ENCODE data around the gene CUEDC2. TPM values are rescaled to one million over a fixed set of nuclear protein-coding genes. Genes with fewer than 3 reads are reported as not detected.

Gene CUEDC2
- total RNA-seq, 5 donors from 2014 or later (not counting 1 experiment from before 2014, with no cell fraction given), result 32.2 to 41.4 (median 37.8) TPM

DNA sequence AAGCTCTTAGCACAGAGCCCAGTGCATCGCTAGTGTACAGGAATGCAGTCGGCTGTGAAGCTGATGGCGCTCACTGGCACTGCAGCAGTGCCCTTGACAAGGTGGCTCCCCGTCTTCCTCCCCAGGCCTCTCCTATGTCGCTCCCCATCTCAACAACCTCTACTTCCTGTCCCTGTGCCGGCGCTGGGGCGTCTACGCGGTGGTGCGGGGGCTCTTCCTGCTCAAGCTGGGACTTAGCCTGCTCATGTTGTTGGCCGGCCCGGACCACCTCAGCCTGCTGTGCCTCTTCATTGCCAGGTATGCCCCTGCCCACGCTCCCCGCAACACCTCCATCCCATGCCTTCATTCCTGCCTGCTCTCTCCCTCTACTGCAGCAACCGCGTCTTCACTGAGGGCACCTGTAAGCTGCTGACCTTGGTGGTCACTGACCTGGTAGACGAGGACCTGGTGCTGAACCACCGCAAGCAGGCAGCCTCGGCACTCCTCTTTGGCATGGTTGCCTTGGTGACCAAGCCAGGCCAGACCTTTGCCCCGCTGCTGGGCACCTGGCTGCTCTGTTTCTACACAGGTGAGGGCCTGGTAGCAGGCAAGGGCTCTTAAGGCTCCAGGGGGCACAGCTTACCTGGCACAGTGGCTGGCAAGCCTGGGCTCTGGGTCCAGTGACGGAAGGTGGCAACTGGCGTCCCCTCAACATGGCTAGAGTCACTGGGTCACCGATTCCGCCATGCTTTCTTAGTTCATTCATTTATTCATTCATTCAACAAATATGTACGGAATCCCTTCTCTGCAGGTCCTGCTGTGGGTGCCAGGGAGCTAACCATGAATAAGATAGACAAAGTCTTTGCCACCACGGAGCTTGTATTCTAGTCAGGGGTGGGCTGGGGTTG is 41.3 kb upstream of the CUEDC2 start:
- POLR2A ChIA-PET, result no interaction called here
- DNase-seq (peak in 19 of 35 experiments; percentile 8 to 55 (median 22)), ATAC-seq (replicated peaks in 1 of 4) (peak; percentile 79 to 92 (median 86))
- Mint-ChIP-seq H3K27me3 (no peaks in the 10 kb centered on the region), H3K4me3 (peak overlapping the region; percentile 14 to 67 (median 24)), H3K36me3 (peaks cover 4% of the 10 kb centered on the region), H3K9me3 (no peaks in the 10 kb centered on the region), H3K27ac (peak overlapping the region; percentile 88 to 89), H3K4me1 (peaks cover 21 to 29% (median 27%) of the 10 kb centered on the region in 3 donors)
- 54% methylated on average over 23 of the region's 27 CpGs for WGBS (ENCODE audit: insufficient coverage)
- Histone ChIP-seq H3K36me3 (ENCODE audit: control insufficient read depth in 2 of 2, extremely low read depth in 1 of 2, insufficient read depth in 1 of 2, low read length in 1 of 2) (peaks cover 0 to 5% of the 10 kb centered on the region in 2 donors), H3K27ac (ENCODE audit: low read length) (peak overlapping the region; percentile 36), H3K9me3 (no peaks in the 10 kb centered on the region), H3K4me1 (ENCODE audit: control insufficient read depth in 1 of 2, extremely low read depth in 1 of 2, insufficient read depth in 2 of 2, low read length in 2 of 2) (peaks cover 22 to 43% of the 10 kb centered on the region in 2 experiments), H3K27me3 (replicated peaks in 1 of 2; ENCODE audit: control insufficient read depth in 2 of 2, extremely low read depth in 1 of 2, insufficient read depth in 2 of 2, low read length in 1 of 2) (no peaks in the 10 kb centered on the region), H3K4me3 (ENCODE audit: control insufficient read depth in 1 of 2, extremely low read depth in 1 of 2, low read length in 1 of 2) (peak overlapping the region in 1 of 2 donors; percentile 19)
- CTCF ChIA-PET, result interaction anchor here in 1 of 2 donors (0.6 to 0.9 kb wide), 2 partner anchors 80 to 119 kb away, joined by 3 to 8 read pairs; no protein-coding TSS in a partner anchor

- H3K36me3 Mint-ChIP-seq, result peaks cover 4% of the 10 kb centered on the region
- H3K9me3 Mint-ChIP-seq, result no peaks in the 10 kb centered on the region
- ATAC-seq (replicated peaks in 1 of 4) (no peak), DNase-seq (no peak)
- no peaks in the 10 kb centered on the region for H3K9me3 ChIP-seq
- peaks cover 3% of the 10 kb centered on the region in 2 donors for H3K36me3 ChIP-seq (ENCODE audit: control insufficient read depth in 2 of 2, extremely low read depth in 1 of 2, insufficient read depth in 1 of 2, low read length in 1 of 2)
- peaks cover 16 to 29% of the 10 kb centered on the region in 2 experiments for H3K4me1 ChIP-seq (ENCODE audit: control insufficient read depth in 1 of 2, extremely low read depth in 1 of 2, insufficient read depth in 2 of 2, low read length in 2 of 2)
- peaks cover 20 to 21% (median 20%) of the 10 kb centered on the region in 3 donors for H3K4me1 Mint-ChIP-seq
- H3K27me3 Mint-ChIP-seq, result no peaks in the 10 kb centered on the region
- ChIA-PET POLR2A (interaction anchor here in 1 of 2 donors (0.6 kb wide), 1 partner anchor 253 kb away, joined by 4 read pairs; no protein-coding TSS in a partner anchor), CTCF (interaction anchor here in 1 of 2 donors (0.5 kb wide), 1 partner anchor 1412 kb away, joined by 3 read pairs; no protein-coding TSS in a partner anchor)
- no peak overlapping the region for H3K27ac ChIP-seq (ENCODE audit: low read length)
- no peaks in the 10 kb centered on the region for H3K27me3 ChIP-seq (replicated peaks in 1 of 2; ENCODE audit: control insufficient read depth in 2 of 2, extremely low read depth in 1 of 2, insufficient read depth in 2 of 2, low read length in 1 of 2)
- 96% methylated on average over 19 of the region's 36 CpGs for WGBS (ENCODE audit: insufficient coverage)
- no peak overlapping the region for H3K4me3 Mint-ChIP-seq
- H3K4me3 ChIP-seq (ENCODE audit: control insufficient read depth in 1 of 2, extremely low read depth in 1 of 2, low read length in 1 of 2), result no peak overlapping the region
- H3K27ac Mint-ChIP-seq, result no peak overlapping the region
These were observed 38.5 kb upstream of the CUEDC2 start for GRCh38 chr10:102470579-102471546.

DNA sequence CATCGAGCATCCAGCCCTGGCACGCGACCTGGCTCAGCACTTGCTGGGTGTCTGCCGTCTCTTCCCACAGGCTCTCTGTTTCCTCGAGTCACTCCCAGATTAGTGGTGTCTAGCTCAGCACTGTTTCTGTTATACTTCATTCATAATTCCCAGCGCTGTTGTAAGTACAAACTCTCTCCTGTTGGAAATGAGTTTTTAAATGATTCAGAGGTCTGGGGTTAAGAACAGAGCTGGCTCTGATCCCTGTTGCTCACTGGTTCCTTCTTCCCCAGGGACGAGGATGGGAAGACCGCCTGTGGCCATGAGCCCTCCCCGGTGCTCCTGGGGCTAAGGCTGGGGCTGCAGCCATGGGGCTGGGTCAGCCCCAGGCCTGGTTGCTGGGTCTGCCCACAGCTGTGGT is 36.3 kb upstream of the CUEDC2 start:
- Mint-ChIP-seq H3K9me3 (no peaks in the 10 kb centered on the region), H3K36me3 (peaks cover 4% of the 10 kb centered on the region), H3K27me3 (no peaks in the 10 kb centered on the region), H3K4me3 (no peak overlapping the region), H3K4me1 (peaks cover 12 to 13% (median 12%) of the 10 kb centered on the region in 3 donors), H3K27ac (no peak overlapping the region)
- Histone ChIP-seq H3K36me3 (ENCODE audit: control insufficient read depth in 2 of 2, extremely low read depth in 1 of 2, insufficient read depth in 1 of 2, low read length in 1 of 2) (peaks cover 3% of the 10 kb centered on the region in 2 donors), H3K4me3 (ENCODE audit: control insufficient read depth in 1 of 2, extremely low read depth in 1 of 2, low read length in 1 of 2) (no peak overlapping the region), H3K4me1 (ENCODE audit: control insufficient read depth in 1 of 2, extremely low read depth in 1 of 2, insufficient read depth in 2 of 2, low read length in 2 of 2) (peaks cover 10 to 12% of the 10 kb centered on the region in 2 experiments), H3K27me3 (replicated peaks in 1 of 2; ENCODE audit: control insufficient read depth in 2 of 2, extremely low read depth in 1 of 2, insufficient read depth in 2 of 2, low read length in 1 of 2) (no peaks in the 10 kb centered on the region), H3K27ac (ENCODE audit: low read length) (no peak overlapping the region), H3K9me3 (no peaks in the 10 kb centered on the region)
- ATAC-seq (replicated peaks in 1 of 4) (no peak), DNase-seq (no peak)
- ChIA-PET POLR2A (interaction anchor here (0.6 to 0.7 kb wide), 3 partner anchors 166 to 1070 kb away, joined by 4 read pairs; no protein-coding TSS in a partner anchor), CTCF (no interaction called here)
- 94% methylated on average over 3 of the region's 9 CpGs for WGBS (ENCODE audit: insufficient coverage)

GRCh38 chr10:102467971-102468438 is 35.6 kb upstream of the CUEDC2 start:
- Histone ChIP-seq H3K4me3 (ENCODE audit: control insufficient read depth in 1 of 2, extremely low read depth in 1 of 2, low read length in 1 of 2) (no peak overlapping the region), H3K9me3 (no peaks in the 10 kb centered on the region), H3K36me3 (ENCODE audit: control insufficient read depth in 2 of 2, extremely low read depth in 1 of 2, insufficient read depth in 1 of 2, low read length in 1 of 2) (peaks cover 3% of the 10 kb centered on the region in 2 donors), H3K27ac (ENCODE audit: low read length) (no peak overlapping the region), H3K27me3 (replicated peaks in 1 of 2; ENCODE audit: control insufficient read depth in 2 of 2, extremely low read depth in 1 of 2, insufficient read depth in 2 of 2, low read length in 1 of 2) (no peaks in the 10 kb centered on the region), H3K4me1 (ENCODE audit: control insufficient read depth in 1 of 2, extremely low read depth in 1 of 2, insufficient read depth in 2 of 2, low read length in 2 of 2) (peaks cover 5 to 9% of the 10 kb centered on the region in 2 experiments)
- ATAC-seq (replicated peaks in 1 of 4) (no peak), DNase-seq (no peak)
- CTCF ChIA-PET, result no interaction called here
- Mint-ChIP-seq H3K4me1 (peaks cover 5 to 6% (median 6%) of the 10 kb centered on the region in 3 donors), H3K9me3 (no peaks in the 10 kb centered on the region), H3K36me3 (peaks cover 4% of the 10 kb centered on the region), H3K27ac (no peak overlapping the region), H3K4me3 (no peak overlapping the region), H3K27me3 (no peaks in the 10 kb centered on the region)
- POLR2A ChIA-PET, result interaction anchor here (0.6 to 0.7 kb wide), 3 partner anchors 165 to 1069 kb away, joined by 4 read pairs; no protein-coding TSS in a partner anchor
- WGBS (ENCODE audit: insufficient coverage), result 76% methylated on average over 2 of the region's 6 CpGs

DNA sequence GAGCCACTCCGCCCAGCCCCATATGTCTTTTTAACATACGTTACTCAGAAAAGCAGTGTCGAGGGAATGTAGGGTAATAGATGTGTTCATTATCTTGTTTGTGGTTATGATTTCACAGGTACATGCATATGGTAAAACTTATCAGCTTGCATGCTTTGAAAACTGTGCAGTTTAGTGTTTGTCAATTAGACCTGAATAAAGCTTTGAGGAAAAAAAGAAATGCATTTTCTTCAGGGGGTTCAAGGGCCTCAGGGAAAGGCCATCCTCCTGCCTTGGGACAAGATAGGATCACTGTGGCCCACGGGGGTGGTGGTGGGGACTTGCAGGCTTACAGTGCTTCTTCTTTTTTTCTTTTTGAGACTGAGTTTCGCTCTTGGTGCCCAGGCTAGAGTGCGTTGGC is 34.9 kb upstream of the CUEDC2 start:
- no peak for DNase-seq
- peaks cover 3% of the 10 kb centered on the region in 2 donors for H3K36me3 ChIP-seq (ENCODE audit: control insufficient read depth in 2 of 2, extremely low read depth in 1 of 2, insufficient read depth in 1 of 2, low read length in 1 of 2)
- no peak overlapping the region for H3K4me3 Mint-ChIP-seq
- CTCF ChIA-PET, result no interaction called here
- no peak overlapping the region for H3K27ac ChIP-seq (ENCODE audit: low read length)
- no peak overlapping the region for H3K4me3 ChIP-seq (ENCODE audit: control insufficient read depth in 1 of 2, extremely low read depth in 1 of 2, low read length in 1 of 2)
- POLR2A ChIA-PET, result no interaction called here
- H3K27ac Mint-ChIP-seq, result no peak overlapping the region
- H3K4me1 Mint-ChIP-seq, result peaks cover 6 to 8% (median 8%) of the 10 kb centered on the region in 3 donors
- 100% methylated on average over 3 of the region's 6 CpGs for WGBS (ENCODE audit: insufficient coverage)
- H3K4me1 ChIP-seq (ENCODE audit: control insufficient read depth in 1 of 2, extremely low read depth in 1 of 2, insufficient read depth in 2 of 2, low read length in 2 of 2), result peaks cover 0 to 7% of the 10 kb centered on the region in 2 experiments
- ATAC-seq (replicated peaks in 1 of 4), result no peak
- peaks cover 4% of the 10 kb centered on the region for H3K36me3 Mint-ChIP-seq
- H3K27me3 ChIP-seq (replicated peaks in 1 of 2; ENCODE audit: control insufficient read depth in 2 of 2, extremely low read depth in 1 of 2, insufficient read depth in 2 of 2, low read length in 1 of 2), result no peaks in the 10 kb centered on the region
- no peaks in the 10 kb centered on the region for H3K9me3 ChIP-seq
- H3K9me3 Mint-ChIP-seq, result no peaks in the 10 kb centered on the region
- no peaks in the 10 kb centered on the region for H3K27me3 Mint-ChIP-seq

DNA sequence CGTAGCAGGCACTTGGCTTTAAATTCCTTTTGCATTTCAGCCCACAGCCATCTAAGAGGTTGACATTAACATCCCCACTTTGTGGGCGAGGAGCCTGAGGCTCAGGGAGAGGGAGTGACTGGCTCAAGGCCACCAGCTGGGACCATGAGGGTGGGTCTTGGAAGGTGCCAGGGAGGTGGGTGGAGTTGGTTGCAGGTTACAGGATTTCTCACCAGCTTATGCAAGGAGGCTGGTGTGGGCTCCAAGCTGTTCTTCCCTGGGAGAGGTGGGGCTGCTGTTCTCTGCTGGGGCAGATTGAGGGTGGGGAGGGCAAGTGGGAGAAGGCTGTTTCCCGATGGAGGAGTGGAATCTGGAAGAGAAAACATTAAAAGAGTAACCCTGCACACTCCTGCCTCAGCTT is 33.1 kb upstream of the CUEDC2 start:
- no peak overlapping the region for H3K27ac Mint-ChIP-seq
- ChIA-PET CTCF (no interaction called here), POLR2A (no interaction called here)
- H3K9me3 Mint-ChIP-seq, result no peaks in the 10 kb centered on the region
- Histone ChIP-seq H3K27ac (ENCODE audit: low read length) (no peak overlapping the region), H3K27me3 (replicated peaks in 1 of 2; ENCODE audit: control insufficient read depth in 2 of 2, extremely low read depth in 1 of 2, insufficient read depth in 2 of 2, low read length in 1 of 2) (no peaks in the 10 kb centered on the region), H3K36me3 (ENCODE audit: control insufficient read depth in 2 of 2, extremely low read depth in 1 of 2, insufficient read depth in 1 of 2, low read length in 1 of 2) (peaks cover 3% of the 10 kb centered on the region in 2 donors), H3K9me3 (no peaks in the 10 kb centered on the region), H3K4me1 (ENCODE audit: control insufficient read depth in 1 of 2, extremely low read depth in 1 of 2, insufficient read depth in 2 of 2, low read length in 2 of 2) (peaks cover 5 to 22% of the 10 kb centered on the region in 2 experiments), H3K4me3 (ENCODE audit: control insufficient read depth in 1 of 2, extremely low read depth in 1 of 2, low read length in 1 of 2) (no peak overlapping the region)
- H3K4me3 Mint-ChIP-seq, result no peak overlapping the region
- no CpG with 5 or more reads among the region's 3 CpGs for WGBS (ENCODE audit: insufficient coverage)
- H3K36me3 Mint-ChIP-seq, result peaks cover 4% of the 10 kb centered on the region
- H3K27me3 Mint-ChIP-seq, result no peaks in the 10 kb centered on the region
- peaks cover 21 to 26% (median 26%) of the 10 kb centered on the region in 3 donors for H3K4me1 Mint-ChIP-seq
- ATAC-seq (replicated peaks in 1 of 4) (no peak), DNase-seq (no peak)
